CD14-positive monocyte (primary cell): ENCODE results near the gene EP400. TPM values are rescaled to one million over a fixed set of nuclear protein-coding genes. Genes with fewer than 3 reads are reported as not detected.

Experiments used
- DNase-seq, 3 donors: peaks; one replicate each; pipeline ENCODE4 v3.0.0-alpha.2; 2011 to 2022
- H2AFZ ChIP-seq: 2 replicates; pipeline ENCODE4 v1.6.0; 2012; ENCODE audit warnings: mild to moderate bottlenecking, low read depth, low read length, inconsistent platforms; ENCODE audit not compliant: insufficient read depth, poor library complexity, severe bottlenecking
- H3K27ac ChIP-seq, 2 donors: 1 replicate in 1 of 2; 2 replicates in 1 of 2; pipeline ENCODE4 v1.5.1; 2012 to 2013; ENCODE audit warnings: low read length in 2 of 2, control low read depth in 1 of 2, inconsistent platforms in 1 of 2, low read depth in 1 of 2, mild to moderate bottlenecking in 1 of 2
- H3K27me3 ChIP-seq, 2 donors: one replicate each; pipeline versions ENCODE4 v1.6.0 to v1.6.1; 2011 to 2013; ENCODE audit warnings: low read length in 2 of 2; ENCODE audit not compliant: control insufficient read depth in 2 of 2, insufficient read depth in 2 of 2
- H3K36me3 ChIP-seq, 2 donors: replicated peaks in 1 of 2; 1 replicate in 1 of 2; 2 replicates in 1 of 2; pipeline versions ENCODE4 v1.5.1 to v1.6.1; 2012 to 2013; ENCODE audit warnings: low read length in 2 of 2, control low read depth in 1 of 2, inconsistent platforms in 1 of 2, mild to moderate bottlenecking in 1 of 2; ENCODE audit not compliant: insufficient read depth in 2 of 2, control insufficient read depth in 1 of 2
- H3K4me1 ChIP-seq, 2 donors: 1 replicate in 1 of 2; 2 replicates in 1 of 2; pipeline versions ENCODE4 v1.5.1 to v1.6.1; 2012 to 2013; ENCODE audit warnings: low read length in 2 of 2, control low read depth in 1 of 2, inconsistent platforms in 1 of 2, mild to moderate bottlenecking in 1 of 2, moderate library complexity in 1 of 2; ENCODE audit not compliant: insufficient read depth in 2 of 2, control insufficient read depth in 1 of 2
- H3K4me2 ChIP-seq: replicated peaks from 2 replicates; pipeline ENCODE3; 2012; ENCODE audit warnings: low read length, moderate library complexity, mild to moderate bottlenecking; ENCODE audit not compliant: poor library complexity, severe bottlenecking; ENCODE audit errors: extremely low read depth
- H3K4me3 ChIP-seq, 3 experiments: fragments of 200-600 bp in 1 of 3; sonication (generic) in 1 of 3; replicated peaks in 1 of 3; 1 replicate in 2 of 3; 2 replicates in 1 of 3; pipeline ENCODE4 v1.5.1; 2011 to 2013; ENCODE audit warnings: low read length in 3 of 3, mild to moderate bottlenecking in 3 of 3, control low read depth in 2 of 3, low read depth in 2 of 3, inconsistent platforms in 1 of 3, moderate library complexity in 1 of 3
- H3K79me2 ChIP-seq: 2 replicates; pipeline ENCODE4 v1.6.0; 2012; ENCODE audit warnings: mild to moderate bottlenecking, control low read depth, inconsistent platforms, low read length, moderate library complexity; ENCODE audit not compliant: insufficient read depth
- H3K9ac ChIP-seq: 2 replicates; pipeline ENCODE4 v1.6.0; 2017; ENCODE audit warnings: low read length, mild to moderate bottlenecking; ENCODE audit not compliant: insufficient read depth, poor library complexity, severe bottlenecking
- H3K9me3 ChIP-seq, 2 donors: replicated peaks in 1 of 2; 1 replicate in 1 of 2; 2 replicates in 1 of 2; pipeline versions ENCODE4 v1.5.1 to v1.6.1; 2012 to 2013; ENCODE audit warnings: low read length in 2 of 2, control low read depth in 1 of 2; ENCODE audit not compliant: control insufficient read depth in 1 of 2, insufficient read depth in 1 of 2
- H4K20me1 ChIP-seq: 2 replicates; pipeline ENCODE4 v1.6.0; 2012; ENCODE audit warnings: mild to moderate bottlenecking, low read length, control low read depth, moderate library complexity; ENCODE audit not compliant: insufficient read depth
- H3K27ac Mint-ChIP-seq, 7 donors: one replicate each; pipeline ENCODE4 v1.8.0; 2020; ENCODE audit warnings: mild to moderate bottlenecking in 7 of 7, mixed read lengths in 7 of 7, moderate library complexity in 6 of 7, inconsistent platforms in 2 of 7
- H3K27me3 Mint-ChIP-seq, 3 donors: one replicate each; pipeline ENCODE4 v1.8.0; 2021 to 2022; ENCODE audit warnings: low read depth in 3 of 3, mild to moderate bottlenecking in 3 of 3, mixed read lengths in 3 of 3, moderate library complexity in 3 of 3, inconsistent platforms in 1 of 3
- H3K36me3 Mint-ChIP-seq, 2 donors: one replicate each; pipeline ENCODE4 v1.8.0; 2020; ENCODE audit warnings: mixed read lengths in 2 of 2, inconsistent platforms in 1 of 2, mild to moderate bottlenecking in 1 of 2
- H3K4me1 Mint-ChIP-seq: one replicate; pipeline ENCODE4 v1.8.0; 2020; ENCODE audit warnings: mild to moderate bottlenecking, mixed read lengths
- H3K4me3 Mint-ChIP-seq, 2 donors: one replicate each; pipeline ENCODE4 v1.8.0; 2020; ENCODE audit warnings: mild to moderate bottlenecking in 2 of 2, mixed read lengths in 2 of 2, moderate library complexity in 1 of 2
- H3K9me3 Mint-ChIP-seq, 7 donors: one replicate each; pipeline ENCODE4 v1.8.0; 2020 to 2022; ENCODE audit warnings: mixed read lengths in 7 of 7, mild to moderate bottlenecking in 6 of 7, moderate library complexity in 6 of 7, inconsistent platforms in 2 of 7
- WGBS: methylation state at CpG from one replicate; pipeline ENCODE4 v1.1.5; 2013; ENCODE audit warnings: missing lambda C conversion rate; ENCODE audit not compliant: insufficient coverage; 5-methylcytosine and 5-hydroxymethylcytosine counted together
- intact Hi-C, 2 donors: fragments of 100-400 bp; cut with micrococcal nuclease; formaldehyde crosslinking; loops; one replicate each; pipeline versions ENCODE4 v1.15.0 to v1.15.1; 2023
- polyA plus RNA-seq, 3 donors: library from polyadenylated mRNA; depleted of rRNA in 1 of 3; unstranded in 2 of 3; stranded (reverse) in 1 of 3; fragments of 300-500 nt in 2 of 3; fragments of >200 nt in 1 of 3; fragmentation: Illumina TruSeq in 2 of 3; gene quantifications; 1 replicate in 2 of 3; 2 replicates in 1 of 3; pipeline ENCODE4 v1.2.3, GENCODE V29; 2012 to 2021
- TF ChIP-seq, protein P1 (sequence below): fragments of 200-600 bp; IDR thresholded peaks from one replicate; pipeline ENCODE4 v1.8.0; 2022; ENCODE audit warnings: antibody characterized with exemption, mild to moderate bottlenecking

EP400 gene
- polyA plus RNA-seq, 3 donors: 0.65 to 12.1 (median 0.81) TPM

DNA sequence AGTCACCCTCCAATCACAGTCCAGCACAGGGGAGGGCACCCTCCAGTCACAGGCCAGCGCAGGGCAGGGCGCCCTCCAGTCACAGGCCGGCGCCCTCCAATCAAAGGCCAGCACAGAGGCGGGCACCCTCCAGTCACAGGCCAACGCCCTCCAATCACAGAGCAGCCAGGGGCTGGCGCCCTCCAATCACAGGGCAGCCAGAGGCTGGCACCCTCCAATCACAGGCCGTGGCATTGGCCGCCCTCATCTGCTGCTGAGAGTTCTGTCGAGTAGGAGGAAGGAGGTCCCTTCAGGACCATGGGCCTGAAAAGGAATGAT, 167.8 kb downstream of the EP400 start:
- intact Hi-C loops: no loop called here
- peak overlapping the region in 1 of 7 donors; percentile 8 for H3K27ac Mint-ChIP-seq
- H3K4me3 ChIP-seq: no peak overlapping the region
- TF ChIP-seq, protein P1, sequence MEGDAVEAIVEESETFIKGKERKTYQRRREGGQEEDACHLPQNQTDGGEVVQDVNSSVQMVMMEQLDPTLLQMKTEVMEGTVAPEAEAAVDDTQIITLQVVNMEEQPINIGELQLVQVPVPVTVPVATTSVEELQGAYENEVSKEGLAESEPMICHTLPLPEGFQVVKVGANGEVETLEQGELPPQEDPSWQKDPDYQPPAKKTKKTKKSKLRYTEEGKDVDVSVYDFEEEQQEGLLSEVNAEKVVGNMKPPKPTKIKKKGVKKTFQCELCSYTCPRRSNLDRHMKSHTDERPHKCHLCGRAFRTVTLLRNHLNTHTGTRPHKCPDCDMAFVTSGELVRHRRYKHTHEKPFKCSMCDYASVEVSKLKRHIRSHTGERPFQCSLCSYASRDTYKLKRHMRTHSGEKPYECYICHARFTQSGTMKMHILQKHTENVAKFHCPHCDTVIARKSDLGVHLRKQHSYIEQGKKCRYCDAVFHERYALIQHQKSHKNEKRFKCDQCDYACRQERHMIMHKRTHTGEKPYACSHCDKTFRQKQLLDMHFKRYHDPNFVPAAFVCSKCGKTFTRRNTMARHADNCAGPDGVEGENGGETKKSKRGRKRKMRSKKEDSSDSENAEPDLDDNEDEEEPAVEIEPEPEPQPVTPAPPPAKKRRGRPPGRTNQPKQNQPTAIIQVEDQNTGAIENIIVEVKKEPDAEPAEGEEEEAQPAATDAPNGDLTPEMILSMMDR: no peak
- peaks cover 0 to 7% (median 0%) of the 10 kb centered on the region in 7 donors for H3K9me3 Mint-ChIP-seq
- H3K36me3 ChIP-seq: peaks cover 28 to 60% of the 10 kb centered on the region in 2 donors
- H3K4me2 ChIP-seq: no peak overlapping the region
- 100% methylated on average over 1 of the region's 10 CpGs for WGBS
- H3K27me3 ChIP-seq: no peaks in the 10 kb centered on the region
- H4K20me1 ChIP-seq: no peaks in the 10 kb centered on the region
- no peak for DNase-seq
- no peak overlapping the region for H3K27ac ChIP-seq
- H3K79me2 ChIP-seq: no peaks in the 10 kb centered on the region
- no peak overlapping the region for H2AFZ ChIP-seq
- H3K9me3 ChIP-seq: no peaks in the 10 kb centered on the region
- H3K4me1 Mint-ChIP-seq: no peaks in the 10 kb centered on the region
- H3K27me3 Mint-ChIP-seq: no peaks in the 10 kb centered on the region
- no peak overlapping the region for H3K4me3 Mint-ChIP-seq
- H3K36me3 Mint-ChIP-seq: peaks cover 40 to 62% of the 10 kb centered on the region in 2 donors
- H3K9ac ChIP-seq: no peak overlapping the region
- no peaks in the 10 kb centered on the region for H3K4me1 ChIP-seq

DNA sequence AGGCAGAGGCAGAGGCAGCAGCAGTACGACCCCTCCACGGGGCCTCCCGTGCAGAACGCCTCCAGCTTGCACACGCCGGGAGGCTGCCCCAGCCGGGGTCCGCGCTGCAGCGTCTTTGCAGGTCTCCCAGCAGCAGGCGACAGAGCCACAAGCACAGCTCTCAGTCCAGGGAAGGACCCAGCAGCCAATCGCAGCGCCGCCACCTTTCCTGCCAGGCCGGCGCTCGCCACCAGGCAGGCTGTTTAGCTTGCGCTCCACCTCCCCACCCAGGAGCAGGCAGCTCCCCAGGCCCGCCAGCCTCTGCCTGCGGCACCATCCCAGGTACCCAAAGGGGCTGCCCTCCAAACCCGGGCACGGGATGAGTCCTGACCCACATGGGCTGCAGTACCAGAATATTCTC, 169.1 kb downstream of the EP400 start:
- no peak overlapping the region for H3K4me3 ChIP-seq
- intact Hi-C loops: no loop called here
- no peaks in the 10 kb centered on the region for H3K4me1 ChIP-seq
- H4K20me1 ChIP-seq: no peaks in the 10 kb centered on the region
- no peak overlapping the region for H3K9ac ChIP-seq
- Mint-ChIP-seq H3K27me3 (no peaks in the 10 kb centered on the region), H3K27ac (no peak overlapping the region), H3K4me1 (no peaks in the 10 kb centered on the region), H3K36me3 (peaks cover 32 to 52% of the 10 kb centered on the region in 2 donors), H3K4me3 (no peak overlapping the region), H3K9me3 (peaks cover 0 to 7% (median 0%) of the 10 kb centered on the region in 7 donors)
- no peak for DNase-seq
- 96% methylated on average over 20 of the region's 22 CpGs for WGBS
- H3K27ac ChIP-seq: no peak overlapping the region
- H3K9me3 ChIP-seq: no peaks in the 10 kb centered on the region
- no peaks in the 10 kb centered on the region for H3K27me3 ChIP-seq
- H3K36me3 ChIP-seq: peaks cover 22 to 60% of the 10 kb centered on the region in 2 donors
- TF ChIP-seq, protein P1: no peak
- H2AFZ ChIP-seq: no peak overlapping the region
- H3K4me2 ChIP-seq: no peak overlapping the region
- H3K79me2 ChIP-seq: no peaks in the 10 kb centered on the region
